Measurements from ENCODE around the gene CCDC117.
"Not testable (repeated sequence)": the region's sequence is repeated elsewhere in the genome, so short reads cannot be mapped to it uniquely, and the experiment has no call there.

Gene CCDC117

DNA sequence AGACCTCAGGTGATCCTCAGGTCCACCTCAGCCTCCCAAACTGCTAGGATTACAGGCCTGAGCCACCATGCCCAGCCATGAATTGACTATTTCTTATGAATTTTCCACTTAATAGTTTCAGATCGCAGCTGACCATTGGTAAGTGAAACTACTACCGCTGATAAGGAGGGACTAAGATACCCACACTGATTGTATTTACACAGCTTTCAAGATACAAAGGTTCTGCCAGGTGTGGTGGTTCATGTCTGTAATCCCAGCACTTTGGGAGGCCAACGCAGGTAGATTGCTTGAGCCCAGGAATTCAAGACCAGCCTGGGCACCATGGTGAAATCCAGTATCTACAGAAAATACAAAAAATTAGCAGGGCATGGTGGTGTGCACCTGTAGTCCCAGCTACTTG lies 34.8 kb upstream of the CCDC117 start:
- TF ChIP-seq, protein P1, sequence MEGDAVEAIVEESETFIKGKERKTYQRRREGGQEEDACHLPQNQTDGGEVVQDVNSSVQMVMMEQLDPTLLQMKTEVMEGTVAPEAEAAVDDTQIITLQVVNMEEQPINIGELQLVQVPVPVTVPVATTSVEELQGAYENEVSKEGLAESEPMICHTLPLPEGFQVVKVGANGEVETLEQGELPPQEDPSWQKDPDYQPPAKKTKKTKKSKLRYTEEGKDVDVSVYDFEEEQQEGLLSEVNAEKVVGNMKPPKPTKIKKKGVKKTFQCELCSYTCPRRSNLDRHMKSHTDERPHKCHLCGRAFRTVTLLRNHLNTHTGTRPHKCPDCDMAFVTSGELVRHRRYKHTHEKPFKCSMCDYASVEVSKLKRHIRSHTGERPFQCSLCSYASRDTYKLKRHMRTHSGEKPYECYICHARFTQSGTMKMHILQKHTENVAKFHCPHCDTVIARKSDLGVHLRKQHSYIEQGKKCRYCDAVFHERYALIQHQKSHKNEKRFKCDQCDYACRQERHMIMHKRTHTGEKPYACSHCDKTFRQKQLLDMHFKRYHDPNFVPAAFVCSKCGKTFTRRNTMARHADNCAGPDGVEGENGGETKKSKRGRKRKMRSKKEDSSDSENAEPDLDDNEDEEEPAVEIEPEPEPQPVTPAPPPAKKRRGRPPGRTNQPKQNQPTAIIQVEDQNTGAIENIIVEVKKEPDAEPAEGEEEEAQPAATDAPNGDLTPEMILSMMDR (IDR thresholded peaks at IDR 0.05; ENCODE audit: low read depth, low read length), result no peak
- in situ Hi-C loops (cut with HindIII; ENCODE audit: low sequenced_read_pairs), result no loop called here
- H3K4me3 ChIP-seq (ENCODE audit: low read depth, low read length), result no peak overlapping the region

DNA sequence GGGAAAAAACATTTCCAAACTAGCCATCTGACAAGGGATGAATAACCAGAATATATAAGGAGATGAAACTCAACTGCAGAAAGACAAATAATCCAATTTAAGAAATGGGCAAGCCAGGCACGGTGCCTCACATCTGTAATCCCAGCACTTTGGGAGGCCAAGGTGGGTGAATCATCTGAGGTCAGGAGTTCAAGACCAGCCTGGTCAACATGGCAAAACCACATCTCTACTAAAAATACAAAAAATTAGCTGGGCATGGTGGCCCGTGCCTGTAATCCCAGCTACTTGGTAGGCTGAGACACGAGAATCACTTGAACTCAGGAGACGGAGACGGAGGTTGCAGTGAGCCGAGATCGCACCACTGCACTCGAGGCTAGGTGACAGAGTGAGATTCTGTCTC lies 33.6 kb upstream of the CCDC117 start:
- in situ Hi-C loops (cut with HindIII; ENCODE audit: low sequenced_read_pairs); DNase-seq (ENCODE audit: low read depth, low spot score); H3K4me3 ChIP-seq (ENCODE audit: low read depth, low read length): not testable (repeated sequence)

More for the DNA sequence above, 34.8 kb upstream of the CCDC117 start:
- no peak for DNase-seq (ENCODE audit: low read depth, low spot score)

DNA sequence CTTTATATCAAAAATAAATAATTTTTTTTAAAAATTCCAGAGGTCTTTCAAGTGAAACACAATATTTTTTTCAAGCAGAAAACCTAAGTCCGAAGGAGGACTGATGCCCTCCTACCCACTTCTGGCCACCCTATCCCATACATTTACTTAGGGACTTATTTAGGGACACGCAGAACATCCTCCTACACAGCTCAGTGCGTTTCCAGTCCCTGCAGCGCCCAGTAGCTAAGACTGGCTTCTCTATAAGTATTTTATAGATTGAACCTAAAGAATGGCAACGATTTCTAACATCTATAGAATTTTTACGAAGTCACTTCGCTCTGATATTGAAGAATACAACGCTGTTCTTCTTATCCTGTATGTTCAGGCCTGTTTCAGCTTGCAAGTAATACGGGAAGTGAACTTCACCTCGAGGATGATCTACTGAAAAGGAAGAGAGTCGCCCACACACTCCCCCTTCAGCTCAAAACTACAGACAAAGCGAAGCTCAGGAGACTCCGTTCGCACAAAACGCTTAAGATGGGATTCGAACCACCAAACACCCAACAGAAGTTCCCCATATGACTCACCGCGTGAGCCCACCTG lies 31.2 kb upstream of the CCDC117 start:
- TF ChIP-seq, protein P1 (IDR thresholded peaks at IDR 0.05; ENCODE audit: low read depth, low read length), result no peak
- no peak for DNase-seq (ENCODE audit: low read depth, low spot score)
- H3K4me3 ChIP-seq (ENCODE audit: low read depth, low read length), result peak overlapping the region; percentile 71
- in situ Hi-C loops (cut with HindIII; ENCODE audit: low sequenced_read_pairs), result no loop called here

DNA sequence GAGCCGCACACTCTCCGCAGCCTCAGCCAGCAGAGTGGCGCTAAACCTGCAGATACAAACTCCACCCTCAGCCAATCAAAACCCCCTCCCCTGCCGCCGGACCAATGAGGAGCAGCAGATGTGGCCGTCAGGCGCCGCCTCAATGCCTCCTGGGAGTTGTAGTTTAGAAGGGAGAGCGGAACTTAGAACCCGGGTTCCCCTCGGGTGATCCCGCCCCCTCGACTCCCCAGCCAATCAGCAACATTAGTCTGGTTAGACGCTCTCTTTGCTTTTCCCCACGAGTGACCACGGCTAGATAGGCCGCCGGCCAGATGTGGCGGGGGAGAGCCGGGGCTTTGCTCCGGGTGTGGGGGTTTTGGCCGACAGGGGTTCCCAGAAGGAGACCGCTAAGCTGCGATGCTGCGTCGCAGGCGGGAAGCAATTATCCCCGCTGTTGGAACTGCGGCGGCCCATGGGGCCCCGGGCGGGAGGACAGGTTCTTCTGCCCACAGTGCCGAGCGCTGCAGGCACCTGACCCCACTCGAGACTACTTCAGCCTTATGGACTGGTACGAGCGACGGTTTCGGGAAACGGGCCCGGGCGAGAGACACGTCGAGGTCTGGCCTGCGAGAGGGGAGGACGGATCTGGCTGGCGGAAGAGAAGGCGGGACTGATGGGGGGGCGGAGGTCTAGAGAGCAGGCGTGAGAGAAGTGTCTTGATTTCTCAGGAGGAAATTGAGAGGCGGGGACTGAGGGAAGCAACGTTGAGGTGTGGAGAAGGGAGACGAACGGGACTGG lies 30.5 kb upstream of the CCDC117 start, which contains the start of the genes CHEK2 and HSCB:
Gene CHEK2, minus strand, starts transcription at position 36 of the 777 bp plus-strand sequence. CDS start 7,099 bp downstream, outside the sequence.
Gene HSCB, plus strand, starts transcription at position 255 of the 777 bp plus-strand sequence. Its CDS starts 57 bp downstream, at position 312.
- in situ Hi-C loops (cut with HindIII; ENCODE audit: low sequenced_read_pairs), result no loop called here
- TF ChIP-seq, protein P1 (IDR thresholded peaks at IDR 0.05; ENCODE audit: low read depth, low read length), result no peak
- peak; percentile 99 for DNase-seq (ENCODE audit: low read depth, low spot score)
- peak within 1 kb of the TSS; percentile 71 for H3K4me3 ChIP-seq (ENCODE audit: low read depth, low read length)

DNA sequence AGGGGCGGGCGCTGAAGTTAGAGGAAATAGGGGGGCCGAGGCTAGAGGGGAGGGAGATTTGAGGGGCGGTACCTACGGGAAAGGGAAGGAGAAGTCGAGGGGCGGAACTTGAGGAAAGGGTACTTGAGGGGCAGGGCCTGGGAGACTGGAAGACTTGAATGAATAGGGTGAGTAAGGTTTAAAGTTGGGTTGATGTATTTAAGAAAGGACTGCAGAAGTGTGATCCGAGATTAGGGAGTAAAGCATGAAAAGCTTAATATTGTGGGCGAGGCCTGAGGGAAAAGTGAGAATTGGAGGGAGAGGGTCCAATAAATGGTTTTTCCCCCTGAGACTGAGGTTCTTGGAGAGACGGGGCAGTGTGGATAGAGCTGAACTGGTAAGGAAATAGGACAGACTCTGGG lies 29.9 kb upstream of the CCDC117 start:
- no peak for DNase-seq (ENCODE audit: low read depth, low spot score)
- peak overlapping the region; percentile 71 for H3K4me3 ChIP-seq (ENCODE audit: low read depth, low read length)
- in situ Hi-C loops (cut with HindIII; ENCODE audit: low sequenced_read_pairs), result no loop called here
- TF ChIP-seq, protein P1 (IDR thresholded peaks at IDR 0.05; ENCODE audit: low read depth, low read length), result no peak

DNA sequence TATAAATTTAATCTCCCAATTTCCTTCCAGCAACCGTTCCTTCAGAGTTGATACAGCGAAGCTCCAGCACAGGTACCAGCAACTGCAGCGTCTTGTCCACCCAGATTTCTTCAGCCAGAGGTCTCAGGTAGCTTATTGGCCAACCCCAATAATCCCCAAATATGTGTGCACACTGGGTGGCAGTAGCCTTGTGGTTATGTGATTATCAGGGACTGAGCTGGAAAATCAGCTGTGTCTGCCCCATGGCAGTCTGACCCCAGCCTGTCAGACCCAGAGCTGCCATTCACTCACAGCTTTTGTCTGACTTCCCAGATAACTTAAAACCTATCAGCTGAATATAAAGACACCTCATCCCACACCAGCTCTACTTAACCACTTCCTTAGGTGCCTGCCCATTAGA lies 28.6 kb upstream of the CCDC117 start:
- H3K4me3 ChIP-seq (ENCODE audit: low read depth, low read length), result no peak overlapping the region
- TF ChIP-seq, protein P1 (IDR thresholded peaks at IDR 0.05; ENCODE audit: low read depth, low read length), result no peak
- in situ Hi-C loops (cut with HindIII; ENCODE audit: low sequenced_read_pairs), result no loop called here
- DNase-seq (ENCODE audit: low read depth, low spot score), result no peak

DNA sequence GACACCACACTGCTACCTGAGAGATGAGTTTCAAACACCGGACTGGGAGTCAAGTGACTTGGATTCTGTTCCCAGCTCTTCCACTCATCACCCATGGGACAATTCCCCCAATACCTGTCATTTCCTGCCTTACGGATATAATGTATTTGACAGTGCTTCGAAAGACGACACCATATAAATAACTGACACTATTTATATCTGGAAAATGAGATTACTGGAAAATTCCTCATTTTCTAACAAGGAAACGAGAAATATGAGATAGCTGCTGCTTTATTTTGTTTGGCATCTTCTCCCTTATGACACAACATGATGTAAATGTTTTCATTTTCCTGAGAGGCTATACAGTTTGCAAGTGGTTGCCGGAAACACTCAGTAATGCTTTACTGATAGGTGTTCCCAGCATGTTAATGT lies 22.0 kb upstream of the CCDC117 start:
- no peak overlapping the region for H3K4me3 ChIP-seq (ENCODE audit: low read depth, low read length)
- in situ Hi-C loops (cut with HindIII; ENCODE audit: low sequenced_read_pairs), result no loop called here
- peak; percentile 89 for DNase-seq (ENCODE audit: low read depth, low spot score)
- TF ChIP-seq, protein P1 (IDR thresholded peaks at IDR 0.05; ENCODE audit: low read depth, low read length), result no peak

DNA sequence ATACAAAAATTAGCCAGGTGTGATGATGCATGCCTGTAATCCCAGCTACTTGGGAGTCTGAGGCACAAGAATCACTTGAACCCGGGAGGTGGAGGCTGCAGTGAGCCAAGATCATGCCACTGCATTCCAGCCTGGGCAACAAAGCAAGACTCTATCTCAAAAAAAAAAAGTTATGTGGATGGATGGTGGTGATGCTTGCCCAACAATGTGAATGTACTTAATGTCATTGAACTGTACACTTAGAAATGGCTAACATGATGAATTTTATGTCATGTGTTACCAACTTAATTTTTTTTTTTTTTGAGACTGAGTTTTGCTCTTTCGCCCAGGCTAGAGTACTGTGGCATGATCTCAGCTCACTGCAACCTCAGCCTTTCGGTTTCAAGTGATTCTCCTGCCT lies 18.0 kb upstream of the CCDC117 start:
- DNase-seq (ENCODE audit: low read depth, low spot score); H3K4me3 ChIP-seq (ENCODE audit: low read depth, low read length); in situ Hi-C loops (cut with HindIII; ENCODE audit: low sequenced_read_pairs): not testable (repeated sequence)
